Activated T-helper 2 cell treated with anti-CD3 and anti-CD28 coated beads, Interferon-gamma antibody, Interleukin-2, Interleukin-4, amounts not matched to agents 10 μg/mL and 5 μg/mL and 100 μg/mL, durations not matched to agents 14 hours and 24 hours and 36 hours (primary cell): ENCODE measurements around the gene AMIGO1. TPM values are rescaled to one million over a fixed set of nuclear protein-coding genes. Genes with fewer than 3 reads are reported as not detected.

ENCODE experiments used
- DNase-seq: peaks from one replicate; pipeline ENCODE4 v3.0.0; 2021; ENCODE audit warnings: low spot score
- H3K27ac Mint-ChIP-seq: one replicate; pipeline ENCODE4 v1.8.0; 2021; ENCODE audit warnings: mixed read lengths
- H3K27me3 Mint-ChIP-seq: one replicate; pipeline ENCODE4 v1.8.0; 2021; ENCODE audit warnings: low read depth, mixed read lengths
- H3K36me3 Mint-ChIP-seq: one replicate; pipeline ENCODE4 v1.8.0; 2021; ENCODE audit warnings: low read depth, mixed read lengths
- H3K4me1 Mint-ChIP-seq: one replicate; pipeline ENCODE4 v1.8.0; 2021; ENCODE audit warnings: low read depth, mixed read lengths
- H3K4me3 Mint-ChIP-seq: one replicate; pipeline ENCODE4 v1.8.0; 2021; ENCODE audit warnings: low read depth, mild to moderate bottlenecking, moderate library complexity, mixed read lengths
- H3K9me3 Mint-ChIP-seq: one replicate; pipeline ENCODE4 v1.8.0; 2021; ENCODE audit warnings: mixed read lengths
- intact Hi-C: fragments of 100-400 bp; cut with micrococcal nuclease; formaldehyde crosslinking; loops from one replicate; pipeline ENCODE4 v1.15.1; 2023
- total RNA-seq: library from RNA; stranded (reverse); gene quantifications from 2 replicates; pipeline ENCODE4 v1.2.3, GENCODE V29; 2022

The AMIGO1 gene
- total RNA-seq, 1 donor from 2014 or later = 0.66 TPM

GRCh38 chr1:109528712-109529111, 19.2 kb upstream of the AMIGO1 start:
- H3K9me3 Mint-ChIP-seq = no peaks in the 10 kb centered on the region
- DNase-seq = no peak
- intact Hi-C loops = no loop called here
- no peaks in the 10 kb centered on the region for H3K36me3 Mint-ChIP-seq
- no peak overlapping the region for H3K27ac Mint-ChIP-seq
- peaks cover 19% of the 10 kb centered on the region for H3K4me1 Mint-ChIP-seq
- H3K4me3 Mint-ChIP-seq = no peak overlapping the region
- H3K27me3 Mint-ChIP-seq = peaks cover 8% of the 10 kb centered on the region

DNA sequence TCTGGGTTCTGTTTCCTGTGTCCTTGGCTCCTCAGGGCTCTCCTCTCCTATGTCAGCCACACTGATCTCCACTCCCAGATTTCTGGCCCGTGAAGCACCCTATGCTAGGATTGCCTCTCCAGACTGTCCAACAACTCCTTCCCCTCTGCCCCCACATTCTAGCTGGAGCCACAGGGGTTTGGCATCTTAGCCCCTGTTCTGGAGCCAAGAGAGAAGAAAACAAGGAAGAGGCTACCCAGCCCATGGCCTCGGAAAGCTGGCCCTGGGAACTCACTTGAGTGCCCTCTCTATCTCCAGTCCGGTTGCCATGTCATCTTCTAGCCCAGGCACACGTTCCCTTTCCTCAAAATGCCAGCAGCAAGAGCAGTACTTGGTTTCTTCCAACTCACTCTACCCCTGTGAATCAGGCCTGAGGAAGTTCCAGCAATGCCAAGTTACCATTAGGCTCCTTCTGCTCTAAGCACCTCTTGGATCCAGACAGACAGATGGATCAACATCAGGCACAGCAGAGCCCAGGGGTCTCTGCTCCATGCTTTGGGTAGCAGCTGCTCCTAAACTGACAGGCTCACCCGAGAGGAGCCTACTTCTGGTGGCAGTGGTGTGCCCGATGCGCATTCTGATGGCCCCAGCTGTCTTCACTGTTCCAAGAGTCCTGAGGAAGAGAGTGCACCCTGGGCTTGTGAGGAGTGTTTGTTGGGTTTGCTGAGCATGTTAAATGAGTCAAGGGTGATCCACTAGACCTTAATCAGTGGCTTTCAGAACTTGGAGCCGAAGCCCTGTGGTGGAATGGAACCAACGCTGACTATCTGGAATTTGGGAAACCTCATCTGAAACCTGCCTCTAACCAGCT, 18.5 kb upstream of the AMIGO1 start:
- intact Hi-C loops = no loop called here

GRCh38 chr1:109527098-109527811, 17.7 kb upstream of the AMIGO1 start:
- no peak overlapping the region for H3K4me3 Mint-ChIP-seq
- no peak overlapping the region for H3K27ac Mint-ChIP-seq
- intact Hi-C loops = no loop called here
- DNase-seq = no peak
- no peaks in the 10 kb centered on the region for H3K9me3 Mint-ChIP-seq
- peaks cover 11% of the 10 kb centered on the region for H3K4me1 Mint-ChIP-seq
- H3K27me3 Mint-ChIP-seq = peaks cover 10% of the 10 kb centered on the region
- no peaks in the 10 kb centered on the region for H3K36me3 Mint-ChIP-seq

More for the DNA sequence above, 18.5 kb upstream of the AMIGO1 start:
- Mint-ChIP-seq H3K4me1 (peaks cover 18% of the 10 kb centered on the region), H3K27me3 (peaks cover 8% of the 10 kb centered on the region), H3K4me3 (no peak overlapping the region), H3K36me3 (no peaks in the 10 kb centered on the region), H3K9me3 (no peaks in the 10 kb centered on the region), H3K27ac (no peak overlapping the region)
- no peak for DNase-seq

DNA sequence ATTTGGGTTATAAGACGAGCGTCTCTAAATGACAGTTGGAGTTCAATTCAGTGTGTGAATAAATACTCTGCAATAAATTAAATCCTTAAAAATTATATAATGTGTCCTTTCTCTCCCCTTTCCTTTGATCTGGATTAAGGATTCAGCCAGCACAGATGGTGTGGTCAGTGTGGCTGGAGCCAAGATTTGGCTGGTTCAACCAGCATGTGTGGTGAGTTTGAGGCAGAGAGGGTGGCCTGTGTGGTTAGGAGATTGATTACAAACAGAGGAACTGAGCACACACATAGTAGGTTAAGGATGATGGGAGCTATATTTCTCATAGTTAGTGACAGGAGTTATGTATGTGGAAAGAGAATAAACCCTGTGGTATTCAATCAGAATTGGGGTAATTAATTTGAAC, 14.2 kb upstream of the AMIGO1 start:
- no peaks in the 10 kb centered on the region for H3K36me3 Mint-ChIP-seq
- peaks cover 20% of the 10 kb centered on the region for H3K27me3 Mint-ChIP-seq
- H3K27ac Mint-ChIP-seq = no peak overlapping the region
- H3K4me3 Mint-ChIP-seq = no peak overlapping the region
- intact Hi-C loops = no loop called here
- no peaks in the 10 kb centered on the region for H3K4me1 Mint-ChIP-seq
- no peaks in the 10 kb centered on the region for H3K9me3 Mint-ChIP-seq
- DNase-seq = no peak

- H3K36me3 Mint-ChIP-seq = no peaks in the 10 kb centered on the region
- no peaks in the 10 kb centered on the region for H3K9me3 Mint-ChIP-seq
- intact Hi-C loops = no loop called here
- DNase-seq = no peak
- peaks cover 20% of the 10 kb centered on the region for H3K27me3 Mint-ChIP-seq
- H3K4me3 Mint-ChIP-seq = no peak overlapping the region
- no peaks in the 10 kb centered on the region for H3K4me1 Mint-ChIP-seq
- H3K27ac Mint-ChIP-seq = no peak overlapping the region
Measured at GRCh38 chr1:109522026-109522425, 12.5 kb upstream of the AMIGO1 start.

DNA sequence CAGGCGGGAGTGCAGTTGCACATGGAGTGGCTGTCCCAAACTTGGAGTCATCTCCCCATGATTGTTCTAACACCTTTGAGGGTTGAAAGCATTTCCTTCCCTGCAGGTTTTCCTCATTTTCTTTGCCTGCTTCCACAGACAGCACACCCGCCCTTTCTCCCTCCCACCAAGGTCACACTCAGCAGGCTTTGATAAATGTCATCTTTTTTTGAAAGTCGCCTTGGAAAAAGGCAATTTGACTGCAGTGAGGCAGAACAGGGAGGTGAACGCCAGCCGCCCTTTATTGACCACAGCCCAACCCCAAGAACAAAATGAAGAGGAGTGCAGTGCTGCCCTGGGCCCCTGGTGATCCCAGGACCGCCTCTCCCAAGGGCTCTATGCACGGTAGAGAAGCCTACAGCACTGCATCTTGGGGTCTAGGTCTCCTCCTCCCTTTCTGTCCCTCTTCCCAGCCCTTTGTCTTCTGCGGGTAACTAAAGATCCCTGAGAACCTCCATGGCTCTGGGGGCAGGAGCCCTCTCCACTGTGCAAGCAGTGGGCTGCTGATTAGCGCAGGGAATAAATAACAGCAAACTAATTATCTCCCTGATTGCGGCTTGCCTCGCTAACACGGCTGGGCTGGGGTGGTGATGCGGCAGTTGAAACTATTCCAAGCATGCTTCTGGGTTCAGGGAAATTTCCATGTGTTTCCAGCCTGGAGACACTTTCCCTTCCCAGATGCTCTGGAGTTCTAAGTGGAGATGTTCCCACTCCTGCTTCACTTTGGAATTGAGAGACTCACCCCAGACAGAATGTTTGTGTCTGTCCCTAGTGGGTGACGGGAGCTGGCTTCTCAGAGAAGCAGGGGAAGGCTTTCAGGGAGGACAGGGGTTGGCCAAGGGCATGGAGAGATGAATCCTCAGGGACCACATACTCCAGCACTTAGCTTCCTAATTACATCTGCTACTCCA, 11.8 kb upstream of the AMIGO1 start:
- H3K9me3 Mint-ChIP-seq = no peaks in the 10 kb centered on the region
- peaks cover 20% of the 10 kb centered on the region for H3K27me3 Mint-ChIP-seq
- H3K27ac Mint-ChIP-seq = no peak overlapping the region
- DNase-seq = no peak
- no peaks in the 10 kb centered on the region for H3K4me1 Mint-ChIP-seq
- intact Hi-C loops = no loop called here
- H3K4me3 Mint-ChIP-seq = no peak overlapping the region
- H3K36me3 Mint-ChIP-seq = no peaks in the 10 kb centered on the region

DNA sequence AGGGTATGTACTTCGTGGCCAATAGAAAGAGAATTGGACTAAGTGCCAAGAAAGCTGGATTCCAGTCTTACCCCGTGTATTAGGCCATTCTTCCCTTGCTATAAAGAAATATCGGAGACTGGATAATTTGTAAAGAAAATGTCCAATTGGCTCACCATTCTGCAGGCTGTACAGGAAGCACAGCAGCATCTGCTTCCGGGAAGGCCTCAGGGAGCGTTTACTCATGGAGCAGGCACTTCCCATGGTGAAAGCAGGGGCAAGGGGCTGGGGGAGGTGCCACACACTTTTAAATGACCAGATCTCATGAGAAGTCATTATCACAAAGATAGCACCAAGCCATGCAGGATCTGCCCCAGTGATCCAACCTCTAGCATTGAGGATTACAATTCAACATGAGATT, 7.8 kb upstream of the AMIGO1 start:
- H3K27me3 Mint-ChIP-seq = peaks cover 20% of the 10 kb centered on the region
- no peak overlapping the region for H3K4me3 Mint-ChIP-seq
- no peaks in the 10 kb centered on the region for H3K4me1 Mint-ChIP-seq
- H3K27ac Mint-ChIP-seq = no peak overlapping the region
- no peaks in the 10 kb centered on the region for H3K9me3 Mint-ChIP-seq
- no peak for DNase-seq
- intact Hi-C loops = no loop called here
- no peaks in the 10 kb centered on the region for H3K36me3 Mint-ChIP-seq

- Mint-ChIP-seq H3K4me1 (no peaks in the 10 kb centered on the region), H3K36me3 (no peaks in the 10 kb centered on the region), H3K27me3 (peaks cover 18% of the 10 kb centered on the region), H3K4me3 (no peak overlapping the region), H3K9me3 (no peaks in the 10 kb centered on the region), H3K27ac (no peak overlapping the region)
- DNase-seq = no peak
- intact Hi-C loops = no loop called here
Measured at GRCh38 chr1:109516872-109517271, 7.3 kb upstream of the AMIGO1 start.

DNA sequence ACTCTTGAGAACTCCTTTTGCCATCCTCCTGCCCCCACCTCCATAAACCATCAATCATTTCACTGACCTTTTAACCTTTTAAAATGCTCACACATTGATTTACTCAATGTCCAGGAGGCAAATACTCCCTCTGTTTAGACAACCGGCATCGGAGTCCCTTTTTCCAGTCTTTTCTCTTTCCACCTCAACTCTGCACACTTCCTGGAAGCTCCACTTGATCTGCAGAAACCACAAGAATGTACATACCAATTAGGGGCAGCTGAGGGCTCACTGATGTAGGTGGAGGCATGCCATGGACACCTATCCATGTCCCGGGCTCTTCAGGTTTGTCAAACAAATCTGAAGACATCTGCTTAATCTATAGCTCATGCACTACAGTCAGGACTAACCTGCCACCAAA, 5.3 kb upstream of the AMIGO1 start:
- no peaks in the 10 kb centered on the region for H3K9me3 Mint-ChIP-seq
- H3K27me3 Mint-ChIP-seq = peaks cover 30% of the 10 kb centered on the region
- intact Hi-C loops = no loop called here
- H3K4me3 Mint-ChIP-seq = no peak overlapping the region
- H3K4me1 Mint-ChIP-seq = peaks cover 3% of the 10 kb centered on the region
- no peak for DNase-seq
- H3K27ac Mint-ChIP-seq = no peak overlapping the region
- H3K36me3 Mint-ChIP-seq = no peaks in the 10 kb centered on the region

DNA sequence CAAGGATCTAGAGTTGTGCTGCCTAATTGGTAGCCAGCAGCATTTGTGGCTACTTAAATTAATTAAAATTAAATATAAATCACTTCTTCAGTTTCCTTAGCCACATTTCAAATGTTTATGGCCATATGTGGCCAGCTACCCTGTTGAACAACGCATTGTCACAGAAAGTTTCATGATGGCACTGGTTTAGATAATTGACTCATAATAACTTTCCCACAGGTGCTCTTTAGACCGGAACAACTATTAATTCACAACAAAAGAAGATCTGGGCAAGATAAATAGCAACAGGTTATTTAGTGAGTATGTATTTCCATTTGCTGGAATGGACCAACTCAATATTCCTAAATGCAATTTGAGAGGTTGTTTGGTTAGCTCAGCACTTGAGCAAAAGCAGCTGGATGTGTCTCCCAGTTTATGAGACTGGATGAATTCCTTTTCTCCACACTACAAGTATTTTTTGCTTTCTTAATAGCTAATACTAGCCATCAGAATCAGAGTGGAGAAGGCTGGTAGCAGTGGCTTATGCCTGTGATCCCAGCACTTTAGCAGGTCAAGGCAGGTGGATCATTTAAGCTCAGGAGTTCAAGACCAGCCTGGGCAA, 3.7 kb upstream of the AMIGO1 start:
- intact Hi-C loops = no loop called here
- Mint-ChIP-seq H3K9me3 (no peaks in the 10 kb centered on the region), H3K27ac (no peak overlapping the region), H3K4me1 (peaks cover 10% of the 10 kb centered on the region), H3K4me3 (no peak overlapping the region), H3K36me3 (no peaks in the 10 kb centered on the region), H3K27me3 (peaks cover 41% of the 10 kb centered on the region)
- DNase-seq = no peak

DNA sequence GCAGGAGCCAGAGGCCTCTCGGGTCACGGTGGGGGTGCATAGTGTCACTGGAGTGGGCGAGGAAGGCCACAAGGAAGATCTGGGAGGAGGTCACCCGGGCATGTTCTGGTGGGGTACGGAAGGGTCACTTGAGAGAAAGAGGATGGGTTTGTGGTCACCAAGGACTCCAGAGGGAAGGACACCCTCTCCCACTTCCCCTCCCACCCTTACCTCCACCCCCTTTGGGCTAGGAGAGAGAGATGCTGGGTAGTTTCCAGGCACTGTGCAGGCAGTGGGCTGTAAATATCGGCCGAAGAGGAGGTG, 703 bp downstream of the AMIGO1 start:
- H3K27me3 Mint-ChIP-seq = peaks cover 45% of the 10 kb centered on the region
- H3K36me3 Mint-ChIP-seq = no peaks in the 10 kb centered on the region
- intact Hi-C loops = no loop called here
- no peak for DNase-seq
- H3K9me3 Mint-ChIP-seq = no peaks in the 10 kb centered on the region
- H3K4me1 Mint-ChIP-seq = peaks cover 16% of the 10 kb centered on the region
- no peak overlapping the region for H3K27ac Mint-ChIP-seq
- H3K4me3 Mint-ChIP-seq = peak overlapping the region; percentile 76

GRCh38 chr1:109508001-109508872, 1.3 kb downstream of the AMIGO1 start:
- Mint-ChIP-seq H3K27ac (no peak overlapping the region), H3K4me1 (peaks cover 16% of the 10 kb centered on the region), H3K36me3 (no peaks in the 10 kb centered on the region), H3K27me3 (peaks cover 43% of the 10 kb centered on the region), H3K9me3 (no peaks in the 10 kb centered on the region), H3K4me3 (peak overlapping the region; percentile 76)
- intact Hi-C loops = no loop called here
- DNase-seq = no peak
